Measurements from ENCODE around the gene EHBP1.

EHBP1 gene

GRCh38 chr2:62895632-62896009, 190.1 kb downstream of the EHBP1 start:
- DNase-seq: no peak

GRCh38 chr2:62897187-62897827, 191.8 kb downstream of the EHBP1 start:
- DNase-seq: no peak

- DNase-seq: no peak
These were observed 198.8 kb downstream of the EHBP1 start for GRCh38 chr2:62904344-62904743.

GRCh38 chr2:62908145-62908544, 202.6 kb downstream of the EHBP1 start:
- DNase-seq: no peak

- DNase-seq: no peak
These were observed 207.8 kb downstream of the EHBP1 start for GRCh38 chr2:62913311-62913710.

GRCh38 chr2:62919041-62919440, 213.5 kb downstream of the EHBP1 start:
- DNase-seq: no peak

GRCh38 chr2:62920070-62920469, 214.6 kb downstream of the EHBP1 start:
- no peak for DNase-seq

GRCh38 chr2:62923242-62923641, 217.7 kb downstream of the EHBP1 start:
- DNase-seq: no peak

- no peak for DNase-seq
These were observed 218.4 kb downstream of the EHBP1 start for GRCh38 chr2:62923881-62924280.

GRCh38 chr2:62928015-62928414, 222.5 kb downstream of the EHBP1 start:
- DNase-seq: no peak

- no peak for DNase-seq
These were observed 226.0 kb downstream of the EHBP1 start for GRCh38 chr2:62931536-62931935.

GRCh38 chr2:62933398-62933917, 227.9 kb downstream of the EHBP1 start:
- DNase-seq: no peak

GRCh38 chr2:62934517-62934916, 229.0 kb downstream of the EHBP1 start:
- no peak for DNase-seq

- DNase-seq: no peak
These were observed 232.6 kb downstream of the EHBP1 start for GRCh38 chr2:62938126-62938525.

GRCh38 chr2:62939735-62940491, 234.4 kb downstream of the EHBP1 start:
- DNase-seq: no peak

- DNase-seq: no peak
These were observed 235.2 kb downstream of the EHBP1 start for GRCh38 chr2:62940697-62941096.

- DNase-seq: no peak
These were observed 235.9 kb downstream of the EHBP1 start for GRCh38 chr2:62941413-62941812.

GRCh38 chr2:62944362-62944761, 238.8 kb downstream of the EHBP1 start:
- DNase-seq: no peak

- DNase-seq: no peak
These were observed 241.9 kb downstream of the EHBP1 start for GRCh38 chr2:62947403-62947802.

GRCh38 chr2:62956651-62957050, 251.1 kb downstream of the EHBP1 start:
- no peak for DNase-seq

GRCh38 chr2:62958206-62958605, 252.7 kb downstream of the EHBP1 start:
- no peak for DNase-seq

- DNase-seq: no peak
These were observed 258.5 kb downstream of the EHBP1 start for GRCh38 chr2:62964050-62964449.

- DNase-seq: no peak
These were observed 259.2 kb downstream of the EHBP1 start for GRCh38 chr2:62964671-62965070.

- DNase-seq: no peak
These were observed 261.5 kb downstream of the EHBP1 start for GRCh38 chr2:62966991-62967390.

GRCh38 chr2:62968168-62968567, 262.7 kb downstream of the EHBP1 start:
- DNase-seq: no peak
